Daoy (cell line): ENCODE measurements around the gene FAM78A. TPM values are rescaled to one million over a fixed set of nuclear protein-coding genes. Genes with fewer than 3 reads are reported as not detected.

ENCODE experiments used
- DNase-seq: peaks from one replicate; pipeline ENCODE4 v3.0.0-alpha.2; 2015; ENCODE audit warnings: low read depth
- total RNA-seq: library from RNA; depleted of rRNA; stranded (reverse); fragments of >200 nt; shearing (Covaris generic); gene quantifications from 2 replicates; pipeline ENCODE4 v1.2.3, GENCODE V29; 2014

FAM78A gene
- total RNA-seq, 1 experiment from 2014 or later: 0.51 TPM

GRCh38 chr9:131239161-131239975 lies 36.9 kb downstream of the FAM78A start:
- no peak for DNase-seq

GRCh38 chr9:131238402-131239021 lies 37.8 kb downstream of the FAM78A start:
- DNase-seq: peak; percentile 27

GRCh38 chr9:131237931-131238401 lies 38.3 kb downstream of the FAM78A start:
- DNase-seq: peak; percentile 89

GRCh38 chr9:131237291-131237690 lies 39.0 kb downstream of the FAM78A start:
- no peak for DNase-seq

GRCh38 chr9:131236761-131237160 lies 39.5 kb downstream of the FAM78A start:
- DNase-seq: no peak

- DNase-seq: no peak
Measured at GRCh38 chr9:131236161-131236560, 40.1 kb downstream of the FAM78A start.

GRCh38 chr9:131235480-131235851 lies 40.8 kb downstream of the FAM78A start:
- DNase-seq: no peak

- DNase-seq: no peak
Measured at GRCh38 chr9:131234799-131235479, 41.4 kb downstream of the FAM78A start.

- DNase-seq: no peak
Measured at GRCh38 chr9:131233995-131234394, 42.3 kb downstream of the FAM78A start.

GRCh38 chr9:131233556-131233955 lies 42.8 kb downstream of the FAM78A start:
- DNase-seq: no peak

GRCh38 chr9:131228988-131229387 lies 47.3 kb downstream of the FAM78A start:
- DNase-seq: no peak

- DNase-seq: no peak
Measured at GRCh38 chr9:131227959-131228460, 48.3 kb downstream of the FAM78A start.

GRCh38 chr9:131227112-131227958 lies 49.0 kb downstream of the FAM78A start:
- no peak for DNase-seq

- DNase-seq: no peak
Measured at GRCh38 chr9:131226226-131226625, 50.1 kb downstream of the FAM78A start.

- DNase-seq: no peak
Measured at GRCh38 chr9:131222460-131222859, 53.9 kb downstream of the FAM78A start.

GRCh38 chr9:131220485-131220884 lies 55.8 kb downstream of the FAM78A start:
- DNase-seq: no peak

GRCh38 chr9:131218370-131218769 lies 57.9 kb downstream of the FAM78A start:
- DNase-seq: no peak

GRCh38 chr9:131217331-131218031 lies 58.8 kb downstream of the FAM78A start:
- no peak for DNase-seq

- DNase-seq: no peak
Measured at GRCh38 chr9:131216806-131217205, 59.5 kb downstream of the FAM78A start.

- DNase-seq: no peak
Measured at GRCh38 chr9:131214876-131215275, 61.4 kb downstream of the FAM78A start.
